Peyer's patch (tissue), 4 donors: ENCODE measurements around the gene STARD10. TPM values are rescaled to one million over a fixed set of nuclear protein-coding genes. Genes with fewer than 3 reads are reported as not detected.

Experiments used
- DNase-seq, 3 donors: peaks; one replicate each; pipeline ENCODE4 v3.0.0-alpha.2; 2017 to 2019
- H3K27ac ChIP-seq, 4 donors: fragments of 200-600 bp; sonication (generic); one replicate each; pipeline ENCODE4 v1.5.1; 2016 to 2019
- H3K27me3 ChIP-seq, 2 donors: fragments of 200-600 bp; sonication (generic); one replicate each; pipeline ENCODE4 v1.5.1; 2019
- H3K36me3 ChIP-seq, 3 donors: fragments of 200-600 bp; sonication (generic); one replicate each; pipeline ENCODE4 v1.5.1; 2016 to 2019
- H3K4me1 ChIP-seq, 4 donors: fragments of 200-600 bp; sonication (generic); one replicate each; pipeline ENCODE4 v1.5.1; 2016 to 2019
- H3K4me3 ChIP-seq, 4 donors: fragments of 200-600 bp; sonication (generic); 1 replicate in 3 of 4; 2 replicates in 1 of 4; pipeline ENCODE4 v1.5.1; 2016 to 2019; ENCODE audit warnings: mild to moderate bottlenecking in 1 of 4
- H3K9me3 ChIP-seq, 4 donors: fragments of 200-600 bp; sonication (generic); one replicate each; pipeline ENCODE4 v1.5.1; 2016 to 2019; ENCODE audit warnings: mild to moderate bottlenecking in 1 of 4
- POLR2A ChIP-seq, 2 donors: fragments of 450-650 bp; IDR thresholded peaks; one replicate each; pipeline ENCODE4 v1.5.1; 2017; ENCODE audit warnings: antibody characterized with exemption in 2 of 2, mild to moderate bottlenecking in 2 of 2, moderate library complexity in 2 of 2
- total RNA-seq, 4 donors: library from RNA; depleted of rRNA; stranded (reverse); fragments of >200 nt; gene quantifications; one replicate each; pipeline ENCODE4 v1.1.0, GENCODE V29; 2016
- TF ChIP-seq, protein P1 (sequence below), 6 experiments: fragments of 450-650 bp in 4 of 6; fragments of 200-600 bp in 2 of 6; sonication (generic) in 1 of 6; IDR thresholded peaks; one replicate each; pipeline ENCODE4 v1.5.1; 2017 to 2019; ENCODE audit warnings: antibody characterized with exemption in 6 of 6, mild to moderate bottlenecking in 3 of 6, moderate library complexity in 1 of 6

STARD10 gene
- total RNA-seq, 4 donors from 2014 or later, result 118 to 187 (median 168) TPM

GRCh38 chr11:72766152-72766902 is 27.5 kb downstream of the STARD10 start:
- TF ChIP-seq, protein P1, sequence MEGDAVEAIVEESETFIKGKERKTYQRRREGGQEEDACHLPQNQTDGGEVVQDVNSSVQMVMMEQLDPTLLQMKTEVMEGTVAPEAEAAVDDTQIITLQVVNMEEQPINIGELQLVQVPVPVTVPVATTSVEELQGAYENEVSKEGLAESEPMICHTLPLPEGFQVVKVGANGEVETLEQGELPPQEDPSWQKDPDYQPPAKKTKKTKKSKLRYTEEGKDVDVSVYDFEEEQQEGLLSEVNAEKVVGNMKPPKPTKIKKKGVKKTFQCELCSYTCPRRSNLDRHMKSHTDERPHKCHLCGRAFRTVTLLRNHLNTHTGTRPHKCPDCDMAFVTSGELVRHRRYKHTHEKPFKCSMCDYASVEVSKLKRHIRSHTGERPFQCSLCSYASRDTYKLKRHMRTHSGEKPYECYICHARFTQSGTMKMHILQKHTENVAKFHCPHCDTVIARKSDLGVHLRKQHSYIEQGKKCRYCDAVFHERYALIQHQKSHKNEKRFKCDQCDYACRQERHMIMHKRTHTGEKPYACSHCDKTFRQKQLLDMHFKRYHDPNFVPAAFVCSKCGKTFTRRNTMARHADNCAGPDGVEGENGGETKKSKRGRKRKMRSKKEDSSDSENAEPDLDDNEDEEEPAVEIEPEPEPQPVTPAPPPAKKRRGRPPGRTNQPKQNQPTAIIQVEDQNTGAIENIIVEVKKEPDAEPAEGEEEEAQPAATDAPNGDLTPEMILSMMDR (IDR thresholded peaks at IDR 0.05), result no peak
- no peak for TF ChIP-seq POLR2A (IDR thresholded peaks at IDR 0.05)
- H3K4me1 ChIP-seq, result peaks cover 0 to 7% (median 3%) of the 10 kb centered on the region in 4 donors
- DNase-seq, result no peak
- no peaks in the 10 kb centered on the region for H3K9me3 ChIP-seq
- no peaks in the 10 kb centered on the region for H3K36me3 ChIP-seq
- H3K27me3 ChIP-seq, result no peaks in the 10 kb centered on the region
- H3K27ac ChIP-seq, result no peak overlapping the region
- H3K4me3 ChIP-seq, result no peak overlapping the region

- TF ChIP-seq, protein P1 (IDR thresholded peaks at IDR 0.05), result peak in 3 of 6 experiments; percentile 61 to 70 (median 67)
- no peak for TF ChIP-seq POLR2A (IDR thresholded peaks at IDR 0.05)
- peak in 2 of 3 donors; percentile 74 to 78 for DNase-seq
Measured at GRCh38 chr11:72764503-72764902, 29.3 kb downstream of the STARD10 start.

GRCh38 chr11:72763823-72764222 is 30.0 kb downstream of the STARD10 start:
- Histone ChIP-seq H3K27ac (peak overlapping the region in 1 of 4 donors; percentile 41), H3K4me3 (no peak overlapping the region), H3K4me1 (peaks cover 0 to 6% (median 0%) of the 10 kb centered on the region in 4 donors), H3K36me3 (no peaks in the 10 kb centered on the region), H3K27me3 (no peaks in the 10 kb centered on the region), H3K9me3 (no peaks in the 10 kb centered on the region)
- no peak for DNase-seq
- TF ChIP-seq POLR2A (IDR thresholded peaks at IDR 0.05), result no peak
- TF ChIP-seq, protein P1 (IDR thresholded peaks at IDR 0.05), result no peak

More at GRCh38 chr11:72764503-72764902, 29.3 kb downstream of the STARD10 start:
- H3K27ac ChIP-seq, result peak overlapping the region in 2 of 4 donors; percentile 12 to 41
- H3K4me3 ChIP-seq, result no peak overlapping the region
- peaks cover 0 to 6% (median 0%) of the 10 kb centered on the region in 4 donors for H3K4me1 ChIP-seq
- no peaks in the 10 kb centered on the region for H3K9me3 ChIP-seq
- H3K27me3 ChIP-seq, result no peaks in the 10 kb centered on the region
- no peaks in the 10 kb centered on the region for H3K36me3 ChIP-seq

- Histone ChIP-seq H3K9me3 (no peaks in the 10 kb centered on the region), H3K4me3 (no peak overlapping the region), H3K4me1 (peaks cover 0 to 6% (median 0%) of the 10 kb centered on the region in 4 donors), H3K27ac (no peak overlapping the region), H3K36me3 (peaks cover 0 to 6% (median 0%) of the 10 kb centered on the region in 3 donors), H3K27me3 (no peaks in the 10 kb centered on the region)
- no peak for TF ChIP-seq POLR2A (IDR thresholded peaks at IDR 0.05)
- TF ChIP-seq, protein P1 (IDR thresholded peaks at IDR 0.05), result no peak
- no peak for DNase-seq
Measured at GRCh38 chr11:72762641-72763304, 31.1 kb downstream of the STARD10 start.

DNA sequence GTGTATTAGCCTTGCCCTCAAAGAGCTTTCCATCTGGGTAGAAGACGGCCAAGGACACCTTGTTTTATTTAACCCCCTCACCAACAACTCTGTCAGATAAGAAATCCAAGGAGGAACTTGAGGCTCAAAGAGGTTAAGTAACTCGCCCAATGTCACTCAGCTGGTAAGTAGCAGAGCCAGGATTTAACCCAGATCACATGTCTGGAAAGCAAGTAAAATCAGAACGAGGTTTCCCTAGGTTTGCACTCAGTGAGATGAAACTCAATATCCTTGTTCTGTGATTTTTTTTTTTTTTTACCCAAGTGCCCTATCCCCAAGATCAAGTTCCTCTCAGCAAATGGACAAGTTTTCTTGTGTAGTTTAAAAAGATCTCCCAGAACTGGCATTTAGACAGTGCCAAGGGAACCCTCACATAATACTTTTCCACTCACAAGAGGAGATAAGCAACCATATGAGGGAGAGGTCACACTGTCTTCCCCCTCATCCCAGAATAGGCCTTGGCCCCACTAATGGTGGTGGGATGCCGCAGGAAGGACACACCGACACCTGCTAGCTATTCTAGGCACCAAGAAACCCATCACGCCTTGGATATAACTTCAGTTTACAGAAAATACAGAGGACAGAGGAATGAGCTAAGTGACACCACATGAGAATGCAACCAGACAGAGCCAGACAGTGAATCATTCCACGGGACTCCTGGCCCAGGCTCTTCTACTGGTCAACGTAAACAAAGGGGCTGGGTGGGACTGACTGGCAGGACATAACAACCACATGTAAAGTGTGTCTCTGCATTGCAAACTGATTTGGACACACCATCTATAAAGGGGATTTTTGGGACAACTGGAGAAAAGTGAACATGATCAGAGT is 33.1 kb downstream of the STARD10 start:
- no peak for TF ChIP-seq POLR2A (IDR thresholded peaks at IDR 0.05)
- TF ChIP-seq, protein P1 (IDR thresholded peaks at IDR 0.05), result no peak
- H3K4me1 ChIP-seq, result peaks cover 0 to 6% (median 0%) of the 10 kb centered on the region in 4 donors
- no peak overlapping the region for H3K4me3 ChIP-seq
- no peak overlapping the region for H3K27ac ChIP-seq
- DNase-seq, result no peak
- H3K27me3 ChIP-seq, result no peaks in the 10 kb centered on the region
- no peaks in the 10 kb centered on the region for H3K9me3 ChIP-seq
- peaks cover 0 to 13% (median 0%) of the 10 kb centered on the region in 3 donors for H3K36me3 ChIP-seq
